ENCODE results near the gene FAM120A. TPM values are rescaled to one million over a fixed set of nuclear protein-coding genes. Genes with fewer than 3 reads are reported as not detected.

FAM120A gene
- total RNA-seq, 1 donor from 2014 or later: 93.1 TPM

DNA sequence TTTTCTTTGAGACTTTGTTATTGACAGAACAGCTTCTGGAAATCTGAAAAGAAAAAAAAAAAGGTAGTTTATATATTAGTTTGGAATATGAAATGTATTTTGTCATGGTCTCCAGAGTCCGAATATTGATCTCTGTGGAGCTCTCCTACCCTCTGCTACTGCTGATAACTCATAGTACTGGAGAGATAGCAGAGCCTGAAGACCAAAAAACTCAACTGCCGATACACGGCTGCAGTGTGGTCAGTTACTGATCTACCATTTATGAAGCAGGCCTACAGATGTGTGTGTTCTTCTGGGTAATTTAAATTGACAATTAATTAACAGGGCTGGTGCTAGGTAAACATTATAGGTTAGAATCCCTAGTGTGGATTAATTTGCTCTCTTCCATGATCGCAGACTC lies 3.8 kb upstream of the FAM120A start:
- Mint-ChIP-seq H3K9me3 (ENCODE audit: unreplicated experiment) (no peaks in the 10 kb centered on the region), H3K27ac (ENCODE audit: unreplicated experiment) (no peak overlapping the region), H3K4me1 (ENCODE audit: unreplicated experiment) (peaks cover 14% of the 10 kb centered on the region), H3K27me3 (ENCODE audit: unreplicated experiment) (no peaks in the 10 kb centered on the region), H3K4me3 (ENCODE audit: unreplicated experiment) (no peak overlapping the region), H3K36me3 (ENCODE audit: unreplicated experiment) (peaks cover 28% of the 10 kb centered on the region)
- no peak for DNase-seq (ENCODE audit: extremely low spot score, unreplicated experiment)
- TF ChIP-seq, protein P1, sequence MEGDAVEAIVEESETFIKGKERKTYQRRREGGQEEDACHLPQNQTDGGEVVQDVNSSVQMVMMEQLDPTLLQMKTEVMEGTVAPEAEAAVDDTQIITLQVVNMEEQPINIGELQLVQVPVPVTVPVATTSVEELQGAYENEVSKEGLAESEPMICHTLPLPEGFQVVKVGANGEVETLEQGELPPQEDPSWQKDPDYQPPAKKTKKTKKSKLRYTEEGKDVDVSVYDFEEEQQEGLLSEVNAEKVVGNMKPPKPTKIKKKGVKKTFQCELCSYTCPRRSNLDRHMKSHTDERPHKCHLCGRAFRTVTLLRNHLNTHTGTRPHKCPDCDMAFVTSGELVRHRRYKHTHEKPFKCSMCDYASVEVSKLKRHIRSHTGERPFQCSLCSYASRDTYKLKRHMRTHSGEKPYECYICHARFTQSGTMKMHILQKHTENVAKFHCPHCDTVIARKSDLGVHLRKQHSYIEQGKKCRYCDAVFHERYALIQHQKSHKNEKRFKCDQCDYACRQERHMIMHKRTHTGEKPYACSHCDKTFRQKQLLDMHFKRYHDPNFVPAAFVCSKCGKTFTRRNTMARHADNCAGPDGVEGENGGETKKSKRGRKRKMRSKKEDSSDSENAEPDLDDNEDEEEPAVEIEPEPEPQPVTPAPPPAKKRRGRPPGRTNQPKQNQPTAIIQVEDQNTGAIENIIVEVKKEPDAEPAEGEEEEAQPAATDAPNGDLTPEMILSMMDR (IDR thresholded peaks at IDR 0.05): no peak

DNA sequence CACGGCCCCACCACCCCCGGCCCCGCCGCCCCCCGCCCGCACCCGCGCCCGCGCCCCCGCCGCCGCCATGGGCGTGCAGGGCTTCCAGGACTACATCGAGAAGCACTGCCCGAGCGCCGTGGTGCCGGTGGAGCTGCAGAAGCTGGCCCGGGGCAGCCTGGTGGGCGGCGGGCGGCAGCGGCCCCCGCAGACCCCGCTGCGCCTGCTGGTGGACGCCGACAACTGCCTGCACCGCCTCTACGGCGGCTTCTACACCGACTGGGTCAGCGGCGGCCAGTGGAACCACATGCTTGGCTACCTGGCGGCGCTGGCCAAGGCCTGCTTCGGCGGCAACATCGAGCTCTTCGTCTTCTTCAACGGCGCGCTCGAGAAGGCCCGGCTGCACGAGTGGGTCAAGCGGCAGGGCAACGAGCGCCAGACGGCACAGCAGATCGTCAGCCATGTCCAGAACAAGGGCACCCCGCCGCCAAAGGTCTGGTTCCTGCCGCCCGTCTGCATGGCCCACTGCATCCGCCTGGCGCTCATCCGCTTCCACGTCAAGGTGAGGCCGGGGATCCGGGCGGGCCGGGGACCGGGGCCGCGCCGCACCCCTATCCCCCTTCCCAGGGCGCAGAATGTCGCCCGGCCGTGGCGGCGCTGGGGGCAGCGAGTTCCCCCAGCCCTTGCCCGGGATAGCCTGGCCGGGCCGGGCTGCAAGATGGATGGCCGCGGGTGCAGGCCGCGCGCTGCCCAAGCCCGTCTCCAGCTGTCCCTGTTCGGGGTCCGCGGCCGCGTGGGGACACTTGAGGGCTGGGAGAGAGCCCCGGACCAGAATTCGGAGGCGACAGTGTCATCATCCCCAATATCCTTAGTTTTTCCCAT lies 594 bp downstream of the FAM120A start:
- TF ChIP-seq, protein P1 (IDR thresholded peaks at IDR 0.05): peak; percentile 14
- H3K4me1 Mint-ChIP-seq (ENCODE audit: unreplicated experiment): peaks cover 38% of the 10 kb centered on the region
- H3K9me3 Mint-ChIP-seq (ENCODE audit: unreplicated experiment): no peaks in the 10 kb centered on the region
- no peak for DNase-seq (ENCODE audit: extremely low spot score, unreplicated experiment)
- peak overlapping the region; percentile 92 for H3K27ac Mint-ChIP-seq (ENCODE audit: unreplicated experiment)
- no peaks in the 10 kb centered on the region for H3K27me3 Mint-ChIP-seq (ENCODE audit: unreplicated experiment)
- H3K36me3 Mint-ChIP-seq (ENCODE audit: unreplicated experiment): peaks cover 15% of the 10 kb centered on the region
- H3K4me3 Mint-ChIP-seq (ENCODE audit: unreplicated experiment): peak overlapping the region; percentile 93

DNA sequence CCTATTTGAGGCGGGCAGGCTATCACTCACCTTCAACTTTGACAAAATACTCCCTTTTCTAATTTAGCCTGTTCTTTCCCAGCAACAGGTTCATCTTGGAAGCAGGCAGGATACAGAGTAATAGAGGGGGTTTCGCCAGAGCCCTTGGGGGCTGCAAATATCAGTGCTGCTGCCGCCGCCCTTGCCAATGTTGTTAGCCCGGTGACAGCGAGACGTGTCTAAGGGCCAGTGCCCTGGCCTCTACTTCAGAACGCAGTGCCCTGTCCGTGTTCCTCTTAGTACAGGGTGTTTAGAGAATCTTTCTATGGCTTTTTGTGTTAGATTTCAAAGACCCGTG lies 1.2 kb downstream of the FAM120A start:
- Mint-ChIP-seq H3K27me3 (ENCODE audit: unreplicated experiment) (no peaks in the 10 kb centered on the region), H3K9me3 (ENCODE audit: unreplicated experiment) (no peaks in the 10 kb centered on the region), H3K4me1 (ENCODE audit: unreplicated experiment) (peaks cover 38% of the 10 kb centered on the region), H3K36me3 (ENCODE audit: unreplicated experiment) (peaks cover 9% of the 10 kb centered on the region), H3K4me3 (ENCODE audit: unreplicated experiment) (peak overlapping the region; percentile 93), H3K27ac (ENCODE audit: unreplicated experiment) (peak overlapping the region; percentile 92)
- TF ChIP-seq, protein P1 (IDR thresholded peaks at IDR 0.05): no peak
- no peak for DNase-seq (ENCODE audit: extremely low spot score, unreplicated experiment)

DNA sequence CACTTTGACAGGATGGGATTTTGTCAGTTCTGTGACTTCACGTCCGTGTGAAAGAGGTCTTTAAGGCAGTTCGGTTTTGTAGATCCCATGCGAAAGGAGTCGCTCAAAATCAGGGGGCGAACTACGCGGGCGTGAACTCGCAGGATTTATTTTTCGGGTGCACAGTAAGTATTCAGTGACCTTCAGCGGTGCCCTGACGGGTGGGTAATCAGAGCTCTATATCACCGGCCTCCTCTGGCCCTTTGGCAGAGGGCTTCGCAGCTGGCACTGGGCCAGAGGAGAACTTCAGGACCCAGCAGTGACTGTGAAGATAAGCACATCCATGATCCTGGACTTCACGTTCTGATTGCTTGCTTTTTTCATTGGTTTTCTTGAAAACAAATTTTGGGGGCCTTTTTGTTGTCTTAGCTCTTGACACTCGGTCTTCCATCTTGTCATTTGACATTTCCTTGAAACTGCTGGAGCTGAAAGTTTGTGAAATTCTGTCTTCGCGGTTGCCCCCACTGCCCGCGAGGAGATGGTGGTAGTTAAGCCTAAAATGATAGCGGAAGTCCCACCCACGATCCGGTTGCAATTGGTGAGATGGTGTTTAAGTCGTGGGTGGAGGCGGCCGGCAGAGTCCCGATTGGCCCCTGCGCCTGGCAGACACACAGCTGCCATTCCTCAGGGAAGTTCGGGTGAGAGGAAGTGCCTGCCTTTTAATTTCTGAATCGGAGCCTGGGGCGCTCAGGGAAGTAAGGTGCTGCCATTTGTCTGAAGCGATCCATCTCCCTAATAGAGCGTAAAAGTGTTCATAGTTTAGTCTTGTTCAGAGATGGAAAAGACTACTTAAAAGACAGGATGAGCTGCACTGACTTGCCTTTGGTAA lies 1.8 kb downstream of the FAM120A start, which contains the start of gene FAM120AOS:
FAM120AOS (minus strand) TSS at position 535 of the 868 bp plus-strand sequence. CDS start 872 bp downstream, outside the sequence.
- peaks cover 6% of the 10 kb centered on the region for H3K36me3 Mint-ChIP-seq (ENCODE audit: unreplicated experiment)
- H3K9me3 Mint-ChIP-seq (ENCODE audit: unreplicated experiment): no peaks in the 10 kb centered on the region
- TF ChIP-seq, protein P1 (IDR thresholded peaks at IDR 0.05): no peak
- DNase-seq (ENCODE audit: extremely low spot score, unreplicated experiment): peak; percentile 93
- H3K4me3 Mint-ChIP-seq (ENCODE audit: unreplicated experiment): peak within 1 kb of the TSS; percentile 93
- H3K27ac Mint-ChIP-seq (ENCODE audit: unreplicated experiment): peak within 1 kb of the TSS; percentile 92
- peaks cover 41% of the 10 kb centered on the region for H3K4me1 Mint-ChIP-seq (ENCODE audit: unreplicated experiment)
- H3K27me3 Mint-ChIP-seq (ENCODE audit: unreplicated experiment): no peaks in the 10 kb centered on the region

DNA sequence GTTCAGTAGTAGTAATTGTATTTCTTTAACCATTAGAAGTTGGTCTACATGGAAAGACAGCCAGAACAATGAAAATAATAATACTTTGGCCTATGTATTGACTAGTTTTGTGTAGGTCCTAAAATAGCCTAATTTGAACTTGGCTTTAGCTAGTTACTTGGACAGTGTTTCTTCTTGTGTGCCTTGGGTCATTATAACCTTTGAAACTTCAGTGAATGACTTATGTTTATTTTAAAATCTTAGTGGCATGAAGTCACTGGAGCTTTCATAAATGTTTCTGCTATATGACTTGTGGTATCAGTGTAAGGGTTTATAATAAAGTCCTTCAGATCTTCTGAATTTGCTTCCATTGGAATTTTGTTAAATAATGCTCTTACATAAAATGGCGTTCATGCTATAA lies 4.5 kb downstream of the FAM120A start:
- DNase-seq (ENCODE audit: extremely low spot score, unreplicated experiment): no peak
- Mint-ChIP-seq H3K27ac (ENCODE audit: unreplicated experiment) (peak overlapping the region; percentile 15), H3K9me3 (ENCODE audit: unreplicated experiment) (no peaks in the 10 kb centered on the region), H3K27me3 (ENCODE audit: unreplicated experiment) (no peaks in the 10 kb centered on the region), H3K4me3 (ENCODE audit: unreplicated experiment) (no peak overlapping the region), H3K36me3 (ENCODE audit: unreplicated experiment) (peaks cover 3% of the 10 kb centered on the region), H3K4me1 (ENCODE audit: unreplicated experiment) (peaks cover 52% of the 10 kb centered on the region)
- TF ChIP-seq, protein P1 (IDR thresholded peaks at IDR 0.05): no peak
